ENCODE data around the gene CRYBG1.

- no peak for TF ChIP-seq POLR2AphosphoS5 (IDR thresholded peaks at IDR 0.05; ENCODE audit: borderline replicate concordance, low read depth, low read length)
- no peak for TF ChIP-seq EZH2 (IDR thresholded peaks at IDR 0.05)
- TF ChIP-seq FOXP2 (optimal IDR thresholded peaks at IDR 0.05; ENCODE audit: control extremely low read depth, extremely low read length, insufficient read depth), result no peak
Measured at GRCh38 chr6:106473812-106474211, 113.3 kb downstream of the CRYBG1 start.

Measured in SK-N-MC (cell line).